GM21737 (cell line): ENCODE results near the gene TIGIT.

ENCODE experiments used
- ATAC-seq: cut with Tn5 transposase; IDR thresholded peaks from one replicate; pipeline ENCODE4 v1.9.1; 2021; ENCODE audit warnings: mild to moderate bottlenecking, moderate library complexity; ENCODE audit not compliant: unreplicated experiment

Gene TIGIT

DNA sequence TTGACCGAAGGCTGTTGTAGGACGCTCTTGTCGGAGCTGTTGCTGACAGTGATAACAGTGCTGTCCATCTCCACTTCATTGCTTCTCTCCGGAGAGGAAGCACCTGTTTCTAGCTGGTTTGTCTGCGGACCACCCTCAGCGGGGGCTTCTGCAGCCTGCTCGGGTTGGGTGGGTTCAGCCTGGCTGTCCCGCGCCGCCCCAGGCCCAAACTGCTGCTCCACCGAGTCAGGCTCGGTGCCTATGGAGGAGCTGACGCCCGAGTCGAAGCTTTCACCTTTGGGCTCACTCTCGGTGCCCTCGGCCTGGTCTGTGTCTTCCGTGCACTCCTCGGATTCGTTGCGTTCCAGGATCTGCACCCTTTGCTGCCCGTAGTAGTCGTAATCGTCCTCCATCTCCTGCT lies 56.9 kb downstream of the TIGIT start:
- ATAC-seq: no peak

DNA sequence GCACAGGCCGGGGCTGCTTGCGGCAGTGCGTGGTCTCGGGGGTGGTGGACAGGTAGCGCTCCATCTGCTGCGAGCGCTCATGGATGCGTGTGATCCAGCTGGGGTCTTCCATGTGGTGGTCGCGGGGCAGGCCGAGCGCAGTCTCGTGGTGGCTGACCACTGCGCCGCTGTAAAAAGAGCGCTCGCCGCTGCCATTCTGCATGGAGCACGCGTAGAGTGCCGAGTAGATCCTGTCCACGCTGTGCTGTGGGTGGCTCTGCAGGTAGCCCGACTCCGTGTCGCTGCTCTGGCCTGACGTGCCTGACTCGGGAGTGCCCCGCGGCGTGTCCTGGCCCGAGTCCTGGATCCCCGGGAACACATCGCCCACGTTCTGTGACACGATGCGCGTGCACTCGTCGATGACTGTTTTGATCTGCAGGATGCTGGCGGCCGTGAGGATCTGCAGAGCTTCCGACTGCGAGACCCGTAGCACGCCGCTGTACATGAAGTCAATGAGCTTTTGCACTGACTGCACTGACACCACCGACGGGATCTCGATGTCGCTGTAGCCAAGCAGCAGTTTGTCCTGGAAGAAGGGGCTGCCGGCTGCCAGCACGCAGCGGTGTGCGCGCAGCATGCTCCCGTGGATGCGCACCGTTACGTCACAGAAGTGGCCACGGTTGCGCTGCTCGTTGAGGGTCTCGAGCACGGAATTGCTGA lies 57.4 kb downstream of the TIGIT start:
- ATAC-seq: no peak

DNA sequence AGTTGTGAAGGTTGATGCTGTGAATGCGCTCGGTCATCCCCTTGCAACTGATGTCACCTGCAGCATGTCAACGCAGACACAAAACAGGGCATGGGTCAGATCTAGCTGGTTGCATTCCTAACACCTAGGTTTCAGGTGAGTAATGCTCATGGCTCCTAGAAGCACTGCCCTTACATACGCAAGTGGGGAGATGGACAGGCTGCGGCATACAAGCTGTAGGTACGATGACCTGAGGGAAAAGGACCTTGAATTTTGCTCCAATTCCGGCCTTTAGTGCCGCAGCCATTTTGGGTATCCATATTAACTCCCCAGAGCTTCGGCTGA lies 58.0 kb downstream of the TIGIT start:
- ATAC-seq: no peak

DNA sequence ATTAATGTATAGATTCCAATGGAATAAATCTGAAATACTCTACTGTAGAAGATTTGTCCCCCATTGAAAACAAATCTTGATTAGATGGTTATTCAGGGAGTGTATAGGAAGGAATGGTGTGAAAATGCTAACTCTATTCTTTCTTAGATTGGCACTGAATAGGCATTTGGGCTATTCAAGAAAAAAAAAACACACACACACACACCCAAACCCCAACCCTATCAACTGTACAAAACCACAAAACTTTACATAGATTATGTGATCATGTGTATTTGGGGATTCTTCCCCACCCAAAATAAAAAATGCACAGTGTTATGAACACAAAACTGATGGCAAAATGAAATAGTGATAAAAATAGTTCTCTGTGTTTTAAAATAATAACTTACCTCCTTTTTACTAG lies 61.8 kb downstream of the TIGIT start:
- no peak for ATAC-seq

DNA sequence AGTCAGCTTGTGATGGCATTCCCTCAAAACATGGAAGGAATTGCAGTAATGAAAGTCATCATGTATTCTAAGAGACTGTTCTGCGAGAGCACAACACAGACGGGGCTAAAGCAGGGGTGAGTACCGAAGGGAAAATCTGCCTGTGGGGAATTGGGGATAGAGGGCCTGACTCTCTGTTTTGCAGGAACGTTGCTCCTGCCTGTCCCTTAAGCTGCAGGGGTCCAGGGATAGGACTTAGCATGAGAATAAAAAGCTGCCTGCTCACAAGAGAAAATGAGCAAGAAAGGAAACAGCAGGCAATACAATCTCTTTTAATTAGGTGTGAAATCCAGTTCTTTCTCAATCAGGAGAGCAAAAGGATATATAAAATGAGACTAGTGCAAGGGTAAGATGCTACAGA lies 62.2 kb downstream of the TIGIT start:
- no peak for ATAC-seq

- no peak for ATAC-seq
These were observed 62.7 kb downstream of the TIGIT start for GRCh38 chr3:114356525-114356924.
